Activated CD8-positive, alpha-beta T cell treated with anti-CD3 and anti-CD28 coated beads for 36 hours (primary cell): ENCODE results near the gene PPP1R2. TPM values are rescaled to one million over a fixed set of nuclear protein-coding genes. Genes with fewer than 3 reads are reported as not detected.

Experiments
- ATAC-seq: fragments of 200-7000 bp; cut with Tn5 transposase; one replicate; pipeline ENCODE4 v1.10.0; 2021; ENCODE audit warnings: mild to moderate bottlenecking, moderate library complexity
- CTCF ChIA-PET: fragments of 350-600 bp; sonication (Branson Sonifier 250); formaldehyde crosslinking; loops from one replicate; lab custom pipeline; 2021; ENCODE audit warnings: antibody characterized with exemption; lab: Charles Lee
- POLR2A ChIA-PET: fragments of 350-600 bp; sonication (Branson Sonifier 250); formaldehyde crosslinking; loops from one replicate; lab custom pipeline; 2021; ENCODE audit warnings: antibody characterized with exemption; lab: Charles Lee
- DNase-seq: peaks from one replicate; pipeline ENCODE4 v3.0.0-alpha.2; 2020
- H3K27ac Mint-ChIP-seq: one replicate; pipeline ENCODE4 v1.8.0; 2021; ENCODE audit warnings: mild to moderate bottlenecking, mixed read lengths
- H3K27me3 Mint-ChIP-seq: one replicate; pipeline ENCODE4 v1.8.0; 2021; ENCODE audit warnings: mixed read lengths
- H3K36me3 Mint-ChIP-seq: one replicate; pipeline ENCODE4 v1.8.0; 2021; ENCODE audit warnings: low read depth, mixed read lengths
- H3K4me1 Mint-ChIP-seq: one replicate; pipeline ENCODE4 v1.8.0; 2021; ENCODE audit warnings: low read depth, mixed read lengths
- H3K4me3 Mint-ChIP-seq: one replicate; pipeline ENCODE4 v1.8.0; 2021; ENCODE audit warnings: mild to moderate bottlenecking, moderate library complexity, mixed read lengths
- H3K9me3 Mint-ChIP-seq: one replicate; pipeline ENCODE4 v1.8.0; 2021; ENCODE audit warnings: mixed read lengths
- intact Hi-C: fragments of 100-400 bp; cut with micrococcal nuclease; formaldehyde crosslinking; loops from one replicate; pipeline ENCODE4 v1.10.0; 2022
- total RNA-seq, 2 experiments: library from RNA; stranded (reverse); gene quantifications; one replicate each; pipeline ENCODE4 v1.2.3, GENCODE V29; 2021
- TF ChIP-seq, protein P1 (sequence below): fragments of 200-600 bp; IDR thresholded peaks from one replicate; pipeline ENCODE4 v1.8.0; 2022; ENCODE audit warnings: antibody characterized with exemption, mild to moderate bottlenecking

The PPP1R2 gene
- total RNA-seq, 2 experiments from 2014 or later = 86.7 to 89.0 TPM

- ATAC-seq = no peak
- POLR2A ChIA-PET = interaction anchor here (1.0 kb wide), 1 partner anchor 273 kb away, joined by 3 read pairs; the partner anchor contains the start of gene XXYLT1
- CTCF ChIA-PET = interaction anchor here (0.8 to 3.0 kb wide), 4 partner anchors 8 to 273 kb away, joined by 3 to 21 read pairs (median 4); partner anchors contain the start of gene XXYLT1
- peak overlapping the region; percentile 89 for H3K27ac Mint-ChIP-seq
- H3K36me3 Mint-ChIP-seq = peaks cover 15% of the 10 kb centered on the region
- no peak for DNase-seq
- intact Hi-C loops = no loop called here
- peak overlapping the region; percentile 83 for H3K4me3 Mint-ChIP-seq
- H3K9me3 Mint-ChIP-seq = no peaks in the 10 kb centered on the region
- peaks cover 53% of the 10 kb centered on the region for H3K4me1 Mint-ChIP-seq
- H3K27me3 Mint-ChIP-seq = no peaks in the 10 kb centered on the region
- TF ChIP-seq, protein P1, sequence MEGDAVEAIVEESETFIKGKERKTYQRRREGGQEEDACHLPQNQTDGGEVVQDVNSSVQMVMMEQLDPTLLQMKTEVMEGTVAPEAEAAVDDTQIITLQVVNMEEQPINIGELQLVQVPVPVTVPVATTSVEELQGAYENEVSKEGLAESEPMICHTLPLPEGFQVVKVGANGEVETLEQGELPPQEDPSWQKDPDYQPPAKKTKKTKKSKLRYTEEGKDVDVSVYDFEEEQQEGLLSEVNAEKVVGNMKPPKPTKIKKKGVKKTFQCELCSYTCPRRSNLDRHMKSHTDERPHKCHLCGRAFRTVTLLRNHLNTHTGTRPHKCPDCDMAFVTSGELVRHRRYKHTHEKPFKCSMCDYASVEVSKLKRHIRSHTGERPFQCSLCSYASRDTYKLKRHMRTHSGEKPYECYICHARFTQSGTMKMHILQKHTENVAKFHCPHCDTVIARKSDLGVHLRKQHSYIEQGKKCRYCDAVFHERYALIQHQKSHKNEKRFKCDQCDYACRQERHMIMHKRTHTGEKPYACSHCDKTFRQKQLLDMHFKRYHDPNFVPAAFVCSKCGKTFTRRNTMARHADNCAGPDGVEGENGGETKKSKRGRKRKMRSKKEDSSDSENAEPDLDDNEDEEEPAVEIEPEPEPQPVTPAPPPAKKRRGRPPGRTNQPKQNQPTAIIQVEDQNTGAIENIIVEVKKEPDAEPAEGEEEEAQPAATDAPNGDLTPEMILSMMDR = no peak
Observed at GRCh38 chr3:195544634-195545033, 1.5 kb upstream of the PPP1R2 start.

DNA sequence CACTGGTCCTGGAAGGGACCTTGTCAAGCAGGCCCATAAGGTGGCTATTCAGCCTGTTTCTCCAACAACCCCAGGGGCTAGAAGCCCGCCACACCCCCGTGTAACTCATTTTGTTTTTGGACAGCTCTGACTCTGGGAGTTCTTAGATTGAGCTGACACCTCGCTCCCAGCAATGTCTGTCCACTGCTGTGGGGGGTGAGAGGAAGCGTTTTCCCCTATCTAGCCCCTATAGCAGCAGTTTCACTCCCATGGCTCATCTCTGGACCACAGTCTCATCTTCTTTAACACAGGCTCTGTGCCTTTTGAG, 1.1 kb upstream of the PPP1R2 start:
- peak overlapping the region; percentile 89 for H3K27ac Mint-ChIP-seq
- peaks cover 57% of the 10 kb centered on the region for H3K4me1 Mint-ChIP-seq
- TF ChIP-seq, protein P1 = no peak
- DNase-seq (no peak), ATAC-seq (no peak)
- ChIA-PET POLR2A (interaction anchor here (1.0 kb wide), 1 partner anchor 273 kb away, joined by 3 read pairs; the partner anchor contains the start of gene XXYLT1), CTCF (interaction anchor here (0.8 to 3.0 kb wide), 4 partner anchors 8 to 273 kb away, joined by 3 to 21 read pairs (median 4); partner anchors contain the start of gene XXYLT1)
- H3K27me3 Mint-ChIP-seq = no peaks in the 10 kb centered on the region
- intact Hi-C loops = no loop called here
- peak overlapping the region; percentile 83 for H3K4me3 Mint-ChIP-seq
- H3K9me3 Mint-ChIP-seq = no peaks in the 10 kb centered on the region
- peaks cover 19% of the 10 kb centered on the region for H3K36me3 Mint-ChIP-seq

DNA sequence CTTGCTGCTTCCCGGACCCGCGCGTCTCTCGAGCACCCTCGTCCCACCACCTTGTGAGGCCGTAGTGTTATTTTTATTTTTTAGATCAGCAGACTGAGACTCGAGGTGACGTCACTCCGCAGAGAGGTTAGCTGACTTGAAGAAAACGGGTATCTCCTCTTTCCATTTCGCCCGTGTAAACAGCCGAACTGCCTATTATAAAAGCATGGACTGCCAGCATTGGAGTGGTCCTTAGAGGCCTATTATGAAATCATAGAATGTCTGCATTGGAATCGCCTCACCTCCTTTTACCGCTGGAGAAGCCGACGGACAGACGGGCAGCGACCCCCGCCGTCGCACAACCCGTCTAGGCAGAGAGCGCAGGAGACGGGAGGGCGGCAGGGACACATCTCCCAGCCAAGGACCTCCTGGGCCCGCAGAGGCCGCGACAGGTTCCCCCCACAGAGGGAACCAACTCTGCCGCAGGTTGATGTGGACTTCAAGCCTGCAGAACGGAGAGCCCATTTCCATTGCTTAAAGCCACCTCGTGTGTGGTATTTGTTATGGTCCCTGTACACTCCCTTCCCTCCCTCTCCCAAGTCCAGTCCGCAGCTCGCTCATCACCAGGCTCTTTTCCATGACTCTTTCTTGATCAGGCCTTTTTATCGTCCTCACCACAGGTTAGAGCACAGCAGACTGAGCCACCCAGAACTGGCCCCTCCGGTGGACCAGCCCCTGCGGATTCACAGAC, 540 bp upstream of the PPP1R2 start:
- intact Hi-C loops = no loop called here
- H3K27ac Mint-ChIP-seq = peak overlapping the region; percentile 89
- peaks cover 58% of the 10 kb centered on the region for H3K4me1 Mint-ChIP-seq
- DNase-seq (no peak), ATAC-seq (peak; percentile 4)
- no peaks in the 10 kb centered on the region for H3K27me3 Mint-ChIP-seq
- TF ChIP-seq, protein P1 = no peak
- peaks cover 22% of the 10 kb centered on the region for H3K36me3 Mint-ChIP-seq
- H3K9me3 Mint-ChIP-seq = no peaks in the 10 kb centered on the region
- POLR2A ChIA-PET = interaction anchor here (0.7 to 4.7 kb wide), 6 partner anchors 8 to 272 kb away, joined by 3 to 34 read pairs (median 4); partner anchors contain the start of genes ACAP2 and XXYLT1
- H3K4me3 Mint-ChIP-seq = peak overlapping the region; percentile 83
- CTCF ChIA-PET = interaction anchor here (0.6 to 3.0 kb wide), 5 partner anchors 9 to 635 kb away, joined by 3 to 21 read pairs (median 5); partner anchors contain the start of gene XXYLT1

DNA sequence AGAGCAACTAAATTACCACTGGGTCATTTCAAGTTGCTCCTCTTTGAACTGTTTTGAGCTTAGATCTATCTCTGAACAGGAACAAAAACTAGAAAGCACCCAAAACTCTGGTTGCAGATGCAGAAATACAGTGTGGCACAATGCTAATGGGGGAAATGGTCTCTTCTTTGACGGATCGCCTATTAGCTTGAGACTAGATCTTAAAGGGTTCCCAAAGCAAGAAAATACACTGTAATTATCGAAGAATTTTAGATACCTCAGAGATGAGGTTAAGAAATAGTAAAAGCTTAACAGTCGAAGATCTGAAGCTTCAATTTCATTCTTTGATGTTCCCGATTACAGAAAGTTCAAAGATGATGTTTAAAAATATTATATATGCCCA, 818 bp downstream of the PPP1R2 start:
- TF ChIP-seq, protein P1 = no peak
- DNase-seq (no peak), ATAC-seq (no peak)
- intact Hi-C loops = no loop called here
- peak overlapping the region; percentile 83 for H3K4me3 Mint-ChIP-seq
- peak overlapping the region; percentile 87 for H3K27ac Mint-ChIP-seq
- no peaks in the 10 kb centered on the region for H3K27me3 Mint-ChIP-seq
- H3K9me3 Mint-ChIP-seq = no peaks in the 10 kb centered on the region
- ChIA-PET POLR2A (interaction anchor here (0.9 to 4.7 kb wide), 10 partner anchors 9 to 1055 kb away, joined by 3 to 34 read pairs (median 4); partner anchors contain the start of genes ACAP2, APOD, ATP13A3 and TNK2), CTCF (interaction anchor here (1.3 to 2.0 kb wide), 3 partner anchors 20 to 271 kb away, joined by 3 to 18 read pairs (median 12); partner anchors contain the start of gene XXYLT1)
- H3K36me3 Mint-ChIP-seq = peaks cover 22% of the 10 kb centered on the region
- peaks cover 58% of the 10 kb centered on the region for H3K4me1 Mint-ChIP-seq

DNA sequence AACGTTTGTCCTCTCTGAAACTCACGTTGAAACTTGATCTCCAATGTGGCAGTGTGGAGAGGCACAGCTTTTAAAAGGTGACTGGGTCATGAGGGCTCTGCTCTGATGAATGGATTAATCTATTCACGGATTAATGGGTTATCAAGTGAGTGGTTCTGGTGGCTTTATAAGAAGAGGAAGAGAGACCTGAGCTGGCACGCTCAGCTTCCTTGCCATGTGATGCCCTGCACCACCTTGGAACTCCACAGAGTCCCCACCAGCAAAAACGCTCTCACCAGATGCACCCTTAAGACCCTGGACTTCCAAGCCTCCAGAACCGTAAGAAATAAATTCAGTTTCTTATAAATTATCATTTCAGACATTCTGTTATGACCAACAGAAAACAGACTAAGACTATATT, 2.6 kb downstream of the PPP1R2 start:
- ChIA-PET CTCF (no interaction called here), POLR2A (interaction anchor here (4.7 kb wide), 1 partner anchor 11 kb away, joined by 34 read pairs; no protein-coding TSS in a partner anchor)
- peaks cover under 1% of the 10 kb centered on the region for H3K9me3 Mint-ChIP-seq
- H3K27me3 Mint-ChIP-seq = no peaks in the 10 kb centered on the region
- H3K4me1 Mint-ChIP-seq = peaks cover 55% of the 10 kb centered on the region
- H3K27ac Mint-ChIP-seq = peak overlapping the region; percentile 85
- peak overlapping the region; percentile 83 for H3K4me3 Mint-ChIP-seq
- intact Hi-C loops = no loop called here
- TF ChIP-seq, protein P1 = no peak
- ATAC-seq (no peak), DNase-seq (peak; percentile 37)
- peaks cover 26% of the 10 kb centered on the region for H3K36me3 Mint-ChIP-seq
